Measurements from ENCODE around the gene GPR32. TPM values are rescaled to one million over a fixed set of nuclear protein-coding genes. Genes with fewer than 3 reads are reported as not detected.
"Not testable (repeated sequence)": the region's sequence is repeated elsewhere in the genome, so short reads cannot be mapped to it uniquely, and the experiment has no call there.

GPR32 gene
- total RNA-seq, 3 donors from 2014 or later (not counting 1 experiment from before 2014, with no cell fraction given), result not detected

GRCh38 chr19:50743537-50743936, 26.7 kb upstream of the GPR32 start:
- H3K27ac Mint-ChIP-seq, result no peak overlapping the region
- Histone ChIP-seq H3K4me1 (ENCODE audit: control insufficient read depth, insufficient read depth, low read length) (no peaks in the 10 kb centered on the region), H3K27me3 (ENCODE audit: control insufficient read depth, insufficient read depth, low read length) (no peaks in the 10 kb centered on the region), H3K9me3 (ENCODE audit: control insufficient read depth, insufficient read depth, low read length) (no peaks in the 10 kb centered on the region), H3K4me3 (ENCODE audit: low read length) (no peak overlapping the region), H3K27ac (ENCODE audit: low read length) (no peak overlapping the region), H3K36me3 (ENCODE audit: control insufficient read depth, insufficient read depth, low read length) (no peaks in the 10 kb centered on the region)
- no peaks in the 10 kb centered on the region for H3K4me1 Mint-ChIP-seq
- intact Hi-C loops (cut with micrococcal nuclease), result no loop called here
- H3K36me3 Mint-ChIP-seq, result no peaks in the 10 kb centered on the region
- peaks cover 11 to 24% of the 10 kb centered on the region in 2 donors for H3K27me3 Mint-ChIP-seq (ENCODE audit: low read depth in 2 of 2)
- no peak for TF ChIP-seq CTCF (IDR thresholded peaks at IDR 0.05)
- WGBS (ENCODE audit: insufficient coverage), result 93% methylated on average over 6 of the region's 6 CpGs
- ATAC-seq (no peak), DNase-seq (no peak)
- no peaks in the 10 kb centered on the region for H3K9me3 Mint-ChIP-seq
- H3K4me3 Mint-ChIP-seq, result no peak overlapping the region

- TF ChIP-seq CTCF (IDR thresholded peaks at IDR 0.05), result no peak
- Mint-ChIP-seq H3K27me3 (ENCODE audit: low read depth in 2 of 2) (peaks cover 0 to 18% of the 10 kb centered on the region in 2 donors), H3K9me3 (no peaks in the 10 kb centered on the region), H3K36me3 (no peaks in the 10 kb centered on the region), H3K27ac (no peak overlapping the region), H3K4me1 (no peaks in the 10 kb centered on the region), H3K4me3 (no peak overlapping the region)
- ATAC-seq (no peak), DNase-seq (no peak)
- Histone ChIP-seq H3K4me3 (ENCODE audit: low read length) (no peak overlapping the region), H3K36me3 (ENCODE audit: control insufficient read depth, insufficient read depth, low read length) (no peaks in the 10 kb centered on the region), H3K27ac (ENCODE audit: low read length) (no peak overlapping the region), H3K27me3 (ENCODE audit: control insufficient read depth, insufficient read depth, low read length) (no peaks in the 10 kb centered on the region), H3K9me3 (ENCODE audit: control insufficient read depth, insufficient read depth, low read length) (no peaks in the 10 kb centered on the region), H3K4me1 (ENCODE audit: control insufficient read depth, insufficient read depth, low read length) (no peaks in the 10 kb centered on the region)
- intact Hi-C loops (cut with micrococcal nuclease), result no loop called here
- 82% methylated on average over 9 of the region's 10 CpGs for WGBS (ENCODE audit: insufficient coverage)
These were observed 25.0 kb upstream of the GPR32 start for GRCh38 chr19:50745221-50745620.

GRCh38 chr19:50747141-50747540, 23.1 kb upstream of the GPR32 start:
- H3K27me3 Mint-ChIP-seq (ENCODE audit: low read depth in 2 of 2), result peaks cover 0 to 11% of the 10 kb centered on the region in 2 donors

GRCh38 chr19:50749490-50749889, 20.8 kb upstream of the GPR32 start:
- intact Hi-C loops (cut with micrococcal nuclease), result no loop called here
- TF ChIP-seq CTCF (IDR thresholded peaks at IDR 0.05), result no peak
- 81% methylated on average over 3 of the region's 6 CpGs for WGBS (ENCODE audit: insufficient coverage)
- Histone ChIP-seq H3K27me3 (ENCODE audit: control insufficient read depth, insufficient read depth, low read length) (no peaks in the 10 kb centered on the region), H3K36me3 (ENCODE audit: control insufficient read depth, insufficient read depth, low read length) (no peaks in the 10 kb centered on the region), H3K4me1 (ENCODE audit: control insufficient read depth, insufficient read depth, low read length) (no peaks in the 10 kb centered on the region), H3K27ac (ENCODE audit: low read length) (no peak overlapping the region), H3K9me3 (ENCODE audit: control insufficient read depth, insufficient read depth, low read length) (no peaks in the 10 kb centered on the region), H3K4me3 (ENCODE audit: low read length) (no peak overlapping the region)
- Mint-ChIP-seq H3K4me3 (no peak overlapping the region), H3K27me3 (ENCODE audit: low read depth in 2 of 2) (peaks cover 0 to 9% of the 10 kb centered on the region in 2 donors), H3K27ac (no peak overlapping the region), H3K4me1 (no peaks in the 10 kb centered on the region), H3K36me3 (no peaks in the 10 kb centered on the region), H3K9me3 (no peaks in the 10 kb centered on the region)
- ATAC-seq (no peak), DNase-seq (no peak)

More at GRCh38 chr19:50747141-50747540, 23.1 kb upstream of the GPR32 start:
- H3K27ac Mint-ChIP-seq; H3K27ac ChIP-seq (ENCODE audit: low read length); H3K4me3 Mint-ChIP-seq; H3K36me3 ChIP-seq (ENCODE audit: control insufficient read depth, insufficient read depth, low read length); H3K4me1 ChIP-seq (ENCODE audit: control insufficient read depth, insufficient read depth, low read length); H3K4me1 Mint-ChIP-seq; H3K4me3 ChIP-seq (ENCODE audit: low read length); H3K27me3 ChIP-seq (ENCODE audit: control insufficient read depth, insufficient read depth, low read length); H3K9me3 Mint-ChIP-seq; intact Hi-C loops (cut with micrococcal nuclease); DNase-seq; ATAC-seq; H3K36me3 Mint-ChIP-seq; H3K9me3 ChIP-seq (ENCODE audit: control insufficient read depth, insufficient read depth, low read length): not testable (repeated sequence)
- 92% methylated on average over 12 of the region's 14 CpGs for WGBS (ENCODE audit: insufficient coverage)

Data from natural killer cell (primary cell).